Stimulated activated CD4-positive, alpha-beta T cell treated with anti-CD3 and anti-CD28 coated beads, Interleukin-1b, Interleukin-23, amount 100 ng/mL, for 4 hours (primary cell): Measurements from ENCODE around the gene GPR55.

Experiments used
- DNase-seq, 2 donors: peaks; one replicate each; pipeline ENCODE4 v3.0.0-alpha.2; 2020; ENCODE audit warnings: low read depth in 2 of 2

Gene GPR55

GRCh38 chr2:230919240-230919639, 5.8 kb downstream of the GPR55 start:
- DNase-seq = no peak

- no peak for DNase-seq
These were observed 8.8 kb downstream of the GPR55 start for GRCh38 chr2:230916218-230916617.

GRCh38 chr2:230915319-230915718, 9.7 kb downstream of the GPR55 start:
- DNase-seq = no peak

- DNase-seq = no peak
These were observed 10.2 kb downstream of the GPR55 start for GRCh38 chr2:230914886-230915285.

- no peak for DNase-seq
These were observed 11.5 kb downstream of the GPR55 start for GRCh38 chr2:230913406-230914143.

- no peak for DNase-seq
These were observed 12.3 kb downstream of the GPR55 start for GRCh38 chr2:230912724-230913123.

- DNase-seq = no peak
These were observed 13.0 kb downstream of the GPR55 start for GRCh38 chr2:230912046-230912445.

- DNase-seq = no peak
These were observed 14.4 kb downstream of the GPR55 start for GRCh38 chr2:230910546-230911177.

- no peak for DNase-seq
These were observed 15.0 kb downstream of the GPR55 start for GRCh38 chr2:230909841-230910545.

- peak in 1 of 2 donors; percentile 39 for DNase-seq
These were observed 16.3 kb downstream of the GPR55 start for GRCh38 chr2:230908595-230909191.

GRCh38 chr2:230908092-230908594, 16.9 kb downstream of the GPR55 start:
- no peak for DNase-seq

GRCh38 chr2:230907361-230908091, 17.5 kb downstream of the GPR55 start:
- no peak for DNase-seq

- DNase-seq = no peak
These were observed 18.4 kb downstream of the GPR55 start for GRCh38 chr2:230906471-230907230.

- DNase-seq = peak; percentile 75 to 81
These were observed 19.3 kb downstream of the GPR55 start for GRCh38 chr2:230905448-230906421.

- DNase-seq = no peak
These were observed 20.1 kb downstream of the GPR55 start for GRCh38 chr2:230904856-230905447.

GRCh38 chr2:230903231-230904150, 21.6 kb downstream of the GPR55 start:
- DNase-seq = no peak

- peak; percentile 49 to 51 for DNase-seq
These were observed 22.7 kb downstream of the GPR55 start for GRCh38 chr2:230902180-230902899.
